HepG2 (cell line): ENCODE measurements around the gene PSMG3. TPM values are rescaled to one million over a fixed set of nuclear protein-coding genes. Genes with fewer than 3 reads are reported as not detected.

Experiments used
- GABPB1 ChIP-seq: IDR thresholded peaks from 2 replicates; pipeline ENCODE4 v1.6.1; 2016; ENCODE audit warnings: mild to moderate bottlenecking, missing genetic modification reagents, moderate library complexity, missing compliant biosample characterization
- HNF1A ChIP-seq, 2 experiments: sonication (generic) in 1 of 2; formaldehyde crosslinking in 1 of 2; IDR thresholded peaks; 2 replicates each; pipeline versions ENCODE4 v1.4.0 to v1.6.1; 2016 to 2020; ENCODE audit warnings: borderline replicate concordance in 1 of 2, low read depth in 1 of 2, mild to moderate bottlenecking in 1 of 2, missing genetic modification reagents in 1 of 2
- POGZ ChIP-seq: sonication (generic); formaldehyde crosslinking; IDR thresholded peaks from 2 replicates; pipeline ENCODE4 v1.4.0; 2020; ENCODE audit warnings: mild to moderate bottlenecking, missing genetic modification reagents
- RBFOX2 ChIP-seq: fragments of 200-400 bp; formaldehyde crosslinking; IDR thresholded peaks from 2 replicates; pipeline ENCODE4 v1.6.1; 2017; ENCODE audit warnings: low read depth, mild to moderate bottlenecking, low read length
- SNAPC4 ChIP-seq: sonication (generic); formaldehyde crosslinking; IDR thresholded peaks from 2 replicates; pipeline ENCODE4 v1.4.0; 2020; ENCODE audit warnings: mild to moderate bottlenecking, missing genetic modification reagents
- SPEN ChIP-seq: sonication (generic); formaldehyde crosslinking; IDR thresholded peaks from 2 replicates; pipeline ENCODE4 v1.5.1; 2020; ENCODE audit warnings: low read depth, mild to moderate bottlenecking, missing genetic modification reagents
- ZBTB33 ChIP-seq: sonication (generic); formaldehyde crosslinking; IDR thresholded peaks from 2 replicates; pipeline ENCODE4 v1.4.0; 2020; ENCODE audit warnings: missing genetic modification reagents
- ZBTB37 ChIP-seq: sonication (generic); formaldehyde crosslinking; IDR thresholded peaks from 2 replicates; pipeline ENCODE4 v1.4.0; 2020; ENCODE audit warnings: mild to moderate bottlenecking, missing genetic modification reagents
- ZC3H13 ChIP-seq: sonication (generic); formaldehyde crosslinking; IDR thresholded peaks from 2 replicates; pipeline ENCODE4 v1.8.1; 2023; ENCODE audit warnings: mild to moderate bottlenecking, missing genetic modification reagents, moderate library complexity
- ZFP91 ChIP-seq: sonication (generic); formaldehyde crosslinking; IDR thresholded peaks from 2 replicates; pipeline ENCODE4 v1.9.0; 2022; ENCODE audit warnings: missing genetic modification reagents, mild to moderate bottlenecking, borderline replicate concordance
- ZMAT5 ChIP-seq: sonication (generic); formaldehyde crosslinking; IDR thresholded peaks from 2 replicates; pipeline ENCODE4 v1.5.0; 2020; ENCODE audit warnings: mild to moderate bottlenecking, low read depth, missing genetic modification reagents, borderline replicate concordance
- ZNF282 ChIP-seq: fragments of 450-650 bp; IDR thresholded peaks from 2 replicates; pipeline ENCODE4 v1.6.1; 2018; ENCODE audit not compliant: partially characterized antibody
- polyA plus RNA-seq, 8 experiments: library from polyadenylated mRNA; depleted of rRNA in 3 of 8; stranded (reverse) in 7 of 8; unstranded in 1 of 8; fragments of >200 nt; fragmentation: Illumina TruSeq in 4 of 8; extraction: Trizol in 4 of 8; gene quantifications; 2 replicates each; pipeline versions ENCODE4 v1.2.1 to v1.2.3, GENCODE V29; 2011 to 2016; ENCODE audit warnings: low read depth in 4 of 8, missing spikeins in 1 of 8, mixed read lengths in 1 of 8; ENCODE audit not compliant: insufficient read depth in 1 of 8
- total RNA-seq, 5 experiments: library from RNA; depleted of rRNA; stranded (reverse); fragments of >200 nt; fragmentation: Illumina TruSeq; extraction: Trizol; gene quantifications; 2 replicates each; pipeline ENCODE4 v1.2.3, GENCODE V29; 2016; ENCODE audit warnings: low read depth in 1 of 5

The PSMG3 gene
- total and polyA plus RNA-seq, 2 of the 13 experiments (the other 11 are each of a cell fraction or from before 2014, with no cell fraction given), result 29.6 to 48.4 TPM

- TF ChIP-seq ZBTB33 (no peak), GABPB1 (CRISPR knock-in tag) (peak; percentile 68), SNAPC4 (CRISPR knock-in tag) (no peak), POGZ (CRISPR knock-in tag) (peak; percentile 14; the same call in 1 of the 2 replicates), RBFOX2 (no peak; the same call in none of the 2 replicates), ZFP91 (CRISPR knock-in tag) (no peak), SPEN (CRISPR knock-in tag) (0 out of 2 replicates have a peak, but pooled peaks have one; percentile 28), ZMAT5 (CRISPR knock-in tag) (no peak), ZBTB37 (CRISPR knock-in tag) (no peak), HNF1A (IDR thresholded peaks at IDR 0.05; ENCODE audit: low read depth) (no peak), HNF1A (CRISPR knock-in tag; IDR thresholded peaks at IDR 0.05; ENCODE audit: borderline replicate concordance) (no peak), ZC3H13 (CRISPR knock-in tag) (no peak), ZNF282 (no peak)
Observed at GRCh38 chr7:1555046-1555812, 14.6 kb downstream of the PSMG3 start (continued).
